GM19351 (cell line): ENCODE results near the gene TRIM61.
A peak's percentile ranks its signal among the peaks of the same experiment; 100 is the strongest.
"Not testable (repeated sequence)": the region's sequence is repeated elsewhere in the genome, so short reads cannot be mapped to it uniquely, and the experiment has no call there.

Source experiments
- ATAC-seq: cut with Tn5 transposase; IDR thresholded peaks from one replicate; pipeline ENCODE4 v1.9.1; 2021; ENCODE audit warnings: mild to moderate bottlenecking, moderate library complexity; ENCODE audit not compliant: unreplicated experiment

TRIM61 gene

GRCh38 chr4:164959421-164959820 is 18.0 kb downstream of the TRIM61 start:
- ATAC-seq: not testable (repeated sequence)

GRCh38 chr4:164956766-164957643 is 20.5 kb downstream of the TRIM61 start:
- ATAC-seq: peak; percentile 100

- ATAC-seq: no peak
These were observed 22.2 kb downstream of the TRIM61 start for GRCh38 chr4:164955107-164955805.

- ATAC-seq: no peak
These were observed 24.9 kb downstream of the TRIM61 start for GRCh38 chr4:164952551-164952950.

GRCh38 chr4:164949448-164950143 is 27.9 kb downstream of the TRIM61 start:
- ATAC-seq: peak; percentile 50

- ATAC-seq: no peak
These were observed 28.5 kb downstream of the TRIM61 start for GRCh38 chr4:164948975-164949374.

- not testable (repeated sequence) for ATAC-seq
These were observed 29.5 kb downstream of the TRIM61 start for GRCh38 chr4:164948006-164948405.

- ATAC-seq: no peak
These were observed 30.6 kb downstream of the TRIM61 start for GRCh38 chr4:164946810-164947209.

- ATAC-seq: no peak
These were observed 32.3 kb downstream of the TRIM61 start for GRCh38 chr4:164945146-164945545.

- no peak for ATAC-seq
These were observed 34.3 kb downstream of the TRIM61 start for GRCh38 chr4:164943192-164943591.

GRCh38 chr4:164937576-164938270 is 39.7 kb downstream of the TRIM61 start:
- ATAC-seq: peak; percentile 56

GRCh38 chr4:164935865-164936606 is 41.4 kb downstream of the TRIM61 start:
- ATAC-seq: peak; percentile 53

GRCh38 chr4:164935363-164935762 is 42.1 kb downstream of the TRIM61 start:
- ATAC-seq: peak; percentile 59

- no peak for ATAC-seq
These were observed 44.2 kb downstream of the TRIM61 start for GRCh38 chr4:164933244-164933643.

- no peak for ATAC-seq
These were observed 45.7 kb downstream of the TRIM61 start for GRCh38 chr4:164931551-164932324.

GRCh38 chr4:164930647-164931046 is 46.8 kb downstream of the TRIM61 start:
- ATAC-seq: no peak

- not testable (repeated sequence) for ATAC-seq
These were observed 50.4 kb downstream of the TRIM61 start for GRCh38 chr4:164927101-164927500.

GRCh38 chr4:164926301-164926700 is 51.2 kb downstream of the TRIM61 start:
- ATAC-seq: no peak

- ATAC-seq: no peak
These were observed 52.7 kb downstream of the TRIM61 start for GRCh38 chr4:164924670-164925238.
